ENCODE measurements around the gene PAOX.

GRCh38 chr10:133359554-133359971, 19.5 kb upstream of the PAOX start:
- no peak for TF ChIP-seq CTCF (conservative IDR thresholded peaks at IDR 0.05; ENCODE audit: low read length)
- no peak for TF ChIP-seq EZH2phosphoT487 (IDR thresholded peaks at IDR 0.05; ENCODE audit: borderline replicate concordance)

Data from Loucy (cell line).